ENCODE results near the gene GRIN3A.

DNA sequence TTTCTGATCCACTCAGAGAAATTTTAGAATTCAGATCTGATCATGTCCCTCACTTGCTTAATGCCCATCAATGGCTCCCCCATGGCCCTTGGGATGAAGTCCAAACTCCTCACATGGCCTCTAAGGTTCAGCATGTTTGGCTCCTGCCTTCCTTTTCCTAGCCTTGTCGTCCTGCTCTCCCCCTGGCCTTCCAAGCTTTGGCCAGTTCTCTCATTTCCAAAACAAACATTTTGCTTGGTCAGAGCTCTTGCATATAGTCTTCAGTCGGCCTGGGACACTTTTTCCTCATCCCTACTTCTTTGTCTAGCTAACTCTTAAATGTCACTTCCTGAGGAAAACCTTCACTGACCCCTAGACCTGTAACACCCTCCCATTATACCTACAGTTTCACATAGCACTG, 106.6 kb downstream of the GRIN3A start:
- TF ChIP-seq, protein P1, sequence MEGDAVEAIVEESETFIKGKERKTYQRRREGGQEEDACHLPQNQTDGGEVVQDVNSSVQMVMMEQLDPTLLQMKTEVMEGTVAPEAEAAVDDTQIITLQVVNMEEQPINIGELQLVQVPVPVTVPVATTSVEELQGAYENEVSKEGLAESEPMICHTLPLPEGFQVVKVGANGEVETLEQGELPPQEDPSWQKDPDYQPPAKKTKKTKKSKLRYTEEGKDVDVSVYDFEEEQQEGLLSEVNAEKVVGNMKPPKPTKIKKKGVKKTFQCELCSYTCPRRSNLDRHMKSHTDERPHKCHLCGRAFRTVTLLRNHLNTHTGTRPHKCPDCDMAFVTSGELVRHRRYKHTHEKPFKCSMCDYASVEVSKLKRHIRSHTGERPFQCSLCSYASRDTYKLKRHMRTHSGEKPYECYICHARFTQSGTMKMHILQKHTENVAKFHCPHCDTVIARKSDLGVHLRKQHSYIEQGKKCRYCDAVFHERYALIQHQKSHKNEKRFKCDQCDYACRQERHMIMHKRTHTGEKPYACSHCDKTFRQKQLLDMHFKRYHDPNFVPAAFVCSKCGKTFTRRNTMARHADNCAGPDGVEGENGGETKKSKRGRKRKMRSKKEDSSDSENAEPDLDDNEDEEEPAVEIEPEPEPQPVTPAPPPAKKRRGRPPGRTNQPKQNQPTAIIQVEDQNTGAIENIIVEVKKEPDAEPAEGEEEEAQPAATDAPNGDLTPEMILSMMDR (IDR thresholded peaks at IDR 0.05) = no peak
- TF ChIP-seq POLR2A (IDR thresholded peaks at IDR 0.05) = no peak

All from body of pancreas (tissue), 4 donors.